CD4-positive, alpha-beta T cell treated with Interferon gamma for 1 hour (primary cell): Measurements from ENCODE around the gene CACNA1B.
"Not testable (repeated sequence)": the region's sequence is repeated elsewhere in the genome, so short reads cannot be mapped to it uniquely, and the experiment has no call there.

ENCODE experiments used
- DNase-seq: peaks from one replicate; pipeline ENCODE4 v3.0.0-alpha.2; 2020

CACNA1B gene

GRCh38 chr9:138104251-138105122, 226.9 kb downstream of the CACNA1B start:
- no peak for DNase-seq

GRCh38 chr9:138105123-138105415, 227.5 kb downstream of the CACNA1B start:
- no peak for DNase-seq

- no peak for DNase-seq
Observed at GRCh38 chr9:138105561-138106505, 228.3 kb downstream of the CACNA1B start.

DNA sequence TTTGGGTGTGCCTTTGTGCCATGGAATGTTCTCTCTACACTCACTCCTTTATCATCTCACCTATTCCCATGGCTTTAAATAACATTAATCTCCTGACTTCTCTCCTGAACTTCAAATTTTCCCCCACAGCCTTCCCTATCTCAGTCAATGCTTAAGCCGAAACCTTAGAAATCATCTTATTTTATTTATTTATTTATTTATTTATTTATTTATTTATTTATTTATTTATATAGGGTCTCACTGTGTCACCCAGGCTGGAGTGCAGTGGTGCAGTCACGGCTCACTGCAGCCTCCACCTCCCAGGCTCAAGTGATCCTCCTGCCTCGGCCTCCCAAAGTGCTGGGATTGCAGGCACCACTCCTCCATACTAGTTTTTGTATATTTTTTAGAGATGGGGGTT, 229.5 kb downstream of the CACNA1B start:
- not testable (repeated sequence) for DNase-seq

GRCh38 chr9:138111607-138112006, 234.0 kb downstream of the CACNA1B start:
- no peak for DNase-seq

DNA sequence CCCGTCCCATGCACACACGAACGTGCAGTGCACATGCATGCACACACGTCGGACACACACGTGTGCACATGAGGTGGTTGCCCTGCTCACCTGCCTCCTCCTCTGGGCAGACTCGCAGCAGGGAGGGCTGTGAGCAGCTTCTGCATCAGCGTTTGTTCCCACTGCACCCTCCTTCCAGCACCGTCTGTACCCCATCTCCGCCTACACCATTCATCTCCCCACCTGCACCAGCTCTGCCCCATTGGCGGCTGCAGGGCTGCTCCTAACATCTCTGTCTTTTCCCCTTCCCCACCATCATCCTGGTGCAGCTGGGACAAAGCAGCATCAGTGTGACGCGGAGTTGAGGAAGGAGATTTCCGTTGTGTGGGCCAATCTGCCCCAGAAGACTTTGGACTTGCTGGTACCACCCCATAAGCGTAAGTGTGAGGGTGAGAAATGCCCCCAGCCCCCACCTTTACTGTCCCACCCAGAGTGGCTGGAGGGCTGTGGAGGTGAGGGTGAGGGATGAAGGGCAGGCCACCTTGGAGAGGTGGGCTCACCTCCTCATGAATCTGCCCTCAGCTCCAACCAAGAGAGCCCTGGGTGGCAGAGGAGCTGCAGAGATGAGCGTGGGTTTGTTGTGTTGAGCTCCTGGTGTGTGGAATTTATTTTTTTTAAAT, 234.6 kb downstream of the CACNA1B start:
- no peak for DNase-seq

DNA sequence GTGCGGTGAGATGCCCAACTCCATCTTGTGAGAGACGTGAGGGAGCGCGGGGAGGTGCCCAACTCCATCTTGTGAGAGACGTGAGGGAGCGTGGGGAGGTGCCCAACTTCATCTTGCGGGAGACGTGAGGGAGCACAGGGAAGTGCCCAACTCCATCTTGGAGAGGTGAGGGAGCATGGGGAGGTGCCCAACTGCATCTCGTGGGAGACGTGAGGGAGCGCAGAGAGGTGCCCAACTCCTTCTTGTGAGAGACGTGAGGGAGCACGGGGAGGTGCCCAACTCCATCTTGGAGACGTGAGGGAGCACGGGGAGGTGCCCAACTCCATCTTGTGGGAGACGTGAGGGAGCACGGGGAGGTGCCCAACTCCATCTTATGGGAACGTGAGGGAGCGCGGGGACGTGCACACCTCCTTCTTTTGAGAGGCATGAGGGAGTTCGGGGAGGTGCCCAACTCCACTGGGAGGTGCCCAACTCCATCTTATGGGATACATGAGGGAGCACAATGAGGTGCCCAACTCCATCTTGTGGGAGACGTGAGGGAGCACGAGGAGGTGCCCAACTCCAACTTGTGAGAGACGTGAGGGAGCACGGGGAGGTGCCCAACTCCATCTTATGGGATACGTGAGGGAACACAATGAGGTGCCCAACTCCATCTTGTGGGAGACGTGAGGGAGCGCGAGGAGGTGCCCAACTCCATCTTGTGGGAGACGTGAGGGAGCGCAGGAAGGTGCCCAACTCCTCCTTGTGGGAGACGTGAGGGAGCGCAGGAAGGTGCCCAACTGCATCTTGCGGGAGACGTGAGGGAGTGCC, 235.4 kb downstream of the CACNA1B start:
- DNase-seq, result no peak

DNA sequence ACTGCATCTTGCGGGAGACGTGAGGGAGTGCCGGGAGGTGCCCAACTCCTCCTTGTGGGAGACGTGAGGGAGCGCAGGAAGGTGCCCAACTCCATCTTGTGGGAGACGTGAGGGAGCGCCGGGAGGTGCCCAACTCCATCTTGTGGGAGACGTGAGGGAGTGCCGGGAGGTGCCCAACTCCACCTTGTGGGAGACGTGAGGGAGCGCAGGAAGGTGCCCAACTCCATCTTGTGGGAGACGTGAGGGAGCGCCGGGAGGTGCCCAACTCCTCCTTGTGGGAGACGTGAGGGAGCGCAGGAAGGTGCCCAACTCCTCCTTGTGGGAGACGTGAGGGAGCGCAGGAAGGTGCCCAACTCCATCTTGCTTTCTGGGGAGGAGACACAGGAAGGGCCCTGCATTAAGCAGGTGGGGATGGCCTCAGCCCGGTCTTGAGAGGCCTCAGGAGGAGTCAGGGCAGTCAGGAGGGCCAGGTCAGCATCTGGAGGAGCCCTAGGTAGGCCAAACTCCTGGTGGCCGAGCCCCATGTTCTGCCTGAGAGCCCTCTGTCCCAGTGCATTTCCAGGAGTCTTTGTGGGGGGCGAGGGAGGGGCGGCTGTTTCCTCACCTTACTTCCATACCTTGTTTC, 236.2 kb downstream of the CACNA1B start:
- DNase-seq, result not testable (repeated sequence)

DNA sequence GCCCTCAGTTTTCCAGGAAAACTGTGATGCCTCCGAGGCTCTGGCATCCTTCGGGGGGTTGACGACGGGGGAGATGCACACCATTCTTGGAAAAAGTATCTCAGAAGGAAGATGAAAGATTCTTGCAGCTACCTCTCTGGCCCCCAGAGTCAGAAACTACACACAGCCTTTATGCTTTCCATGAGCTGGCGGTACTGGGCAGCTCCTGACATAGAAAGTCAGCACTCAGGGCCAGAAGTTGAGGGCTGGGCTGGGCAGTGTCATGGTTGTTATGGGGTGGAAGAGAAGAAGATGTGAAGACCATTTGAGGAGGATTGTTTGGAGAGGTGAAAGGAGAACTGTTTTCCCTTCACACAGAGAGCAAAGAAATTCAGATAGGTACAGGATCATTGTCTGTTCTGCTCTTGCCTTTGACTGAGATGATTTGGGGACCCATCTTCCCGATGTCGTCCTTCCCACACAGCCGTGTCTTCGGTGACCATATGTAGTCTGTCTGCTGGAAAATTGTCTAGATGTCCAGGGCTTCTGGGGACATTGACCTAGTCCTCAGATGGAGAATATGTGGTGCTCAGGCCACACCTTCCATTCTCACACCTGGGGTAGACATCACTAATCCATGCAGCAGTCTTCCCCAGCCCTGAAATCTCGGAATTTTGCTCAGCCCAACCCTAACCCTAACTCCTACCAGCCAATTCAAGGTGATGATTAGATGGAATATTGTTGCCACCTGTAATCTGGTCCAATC, 237.1 kb downstream of the CACNA1B start:
- DNase-seq, result no peak

- DNase-seq, result no peak
Observed at GRCh38 chr9:138115506-138115905, 237.9 kb downstream of the CACNA1B start.

- DNase-seq, result no peak
Observed at GRCh38 chr9:138116521-138116920, 238.9 kb downstream of the CACNA1B start.

- DNase-seq, result no peak
Observed at GRCh38 chr9:138117101-138117750, 239.6 kb downstream of the CACNA1B start.

DNA sequence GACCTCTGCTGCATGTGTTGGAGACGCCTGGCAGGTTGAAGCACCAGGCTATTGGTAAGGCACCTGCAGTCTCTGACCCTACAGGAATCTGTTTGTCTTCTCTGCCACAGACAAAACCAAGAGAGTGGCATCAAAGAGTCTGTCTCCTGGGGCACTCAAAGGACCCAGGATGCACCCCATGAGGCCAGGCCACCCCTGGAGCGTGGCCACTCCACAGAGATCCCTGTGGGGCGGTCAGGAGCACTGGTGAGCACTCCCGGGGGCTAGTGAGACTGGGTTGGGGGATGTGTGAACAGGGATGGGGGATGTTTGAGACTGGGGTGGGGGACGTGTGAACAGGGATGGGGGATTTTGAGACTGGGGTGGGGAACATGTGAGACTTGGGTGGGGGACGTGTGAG, 240.3 kb downstream of the CACNA1B start:
- DNase-seq, result no peak

DNA sequence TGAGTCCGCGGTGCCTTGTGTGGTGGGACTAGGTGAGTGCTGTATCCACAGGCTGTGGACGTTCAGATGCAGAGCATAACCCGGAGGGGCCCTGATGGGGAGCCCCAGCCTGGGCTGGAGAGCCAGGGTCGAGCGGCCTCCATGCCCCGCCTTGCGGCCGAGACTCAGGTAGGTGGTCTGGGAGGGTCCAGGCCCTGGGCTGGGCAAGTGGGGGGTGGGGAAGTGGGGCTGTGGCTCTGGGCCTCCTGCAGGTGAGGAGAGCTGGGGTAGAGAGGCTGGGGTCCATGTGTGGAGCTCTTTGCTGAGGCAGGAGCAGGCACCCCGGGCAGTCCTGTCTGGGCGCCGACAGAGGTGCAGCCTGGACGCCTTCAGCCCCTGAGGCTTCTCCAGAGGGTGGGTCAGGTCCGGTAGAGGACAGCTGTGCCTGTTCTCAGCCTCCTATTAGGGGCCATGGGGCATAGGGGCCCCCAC, 241.1 kb downstream of the CACNA1B start:
- no peak for DNase-seq

GRCh38 chr9:138119202-138120027, 241.8 kb downstream of the CACNA1B start:
- DNase-seq, result no peak

- DNase-seq, result no peak
Observed at GRCh38 chr9:138120072-138120471, 242.5 kb downstream of the CACNA1B start.

- DNase-seq, result no peak
Observed at GRCh38 chr9:138120511-138121437, 243.2 kb downstream of the CACNA1B start.

DNA sequence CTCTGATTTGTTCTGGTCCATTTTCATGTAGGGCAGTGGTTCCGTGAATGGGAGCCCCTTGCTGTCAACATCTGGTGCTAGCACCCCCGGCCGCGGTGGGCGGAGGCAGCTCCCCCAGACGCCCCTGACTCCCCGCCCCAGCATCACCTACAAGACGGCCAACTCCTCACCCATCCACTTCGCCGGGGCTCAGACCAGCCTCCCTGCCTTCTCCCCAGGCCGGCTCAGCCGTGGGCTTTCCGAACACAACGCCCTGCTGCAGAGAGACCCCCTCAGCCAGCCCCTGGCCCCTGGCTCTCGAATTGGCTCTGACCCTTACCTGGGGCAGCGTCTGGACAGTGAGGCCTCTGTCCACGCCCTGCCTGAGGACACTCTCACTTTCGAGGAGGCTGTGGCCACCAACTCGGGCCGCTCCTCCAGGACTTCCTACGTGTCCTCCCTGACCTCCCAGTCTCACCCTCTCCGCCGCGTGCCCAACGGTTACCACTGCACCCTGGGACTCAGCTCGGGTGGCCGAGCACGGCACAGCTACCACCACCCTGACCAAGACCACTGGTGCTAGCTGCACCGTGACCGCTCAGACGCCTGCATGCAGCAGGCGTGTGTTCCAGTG, 244.0 kb downstream of the CACNA1B start:
- no peak for DNase-seq
